ENCODE data around the gene AREG. TPM values are rescaled to one million over a fixed set of nuclear protein-coding genes. Genes with fewer than 3 reads are reported as not detected.

Gene AREG
- polyA plus RNA-seq, 1 donor (not counting 4 experiments of a cell fraction or from before 2014, with no cell fraction given): 1,566 TPM

- Histone ChIP-seq H3K79me2 (ENCODE audit: control insufficient read depth, insufficient read depth, low read length) (peaks cover 8% of the 10 kb centered on the region), H3K9me1 (ENCODE audit: control insufficient read depth, extremely low read depth, insufficient read depth, low read length) (no peaks in the 10 kb centered on the region), H3K4me2 (ENCODE audit: control insufficient read depth, extremely low read depth, insufficient read depth, low read depth, low read length) (peak overlapping the region; percentile 51), H4K20me1 (ENCODE audit: control insufficient read depth, extremely low read depth, insufficient read depth, low read length) (peaks cover 3% of the 10 kb centered on the region), H2AFZ (ENCODE audit: control insufficient read depth, low read length) (no peak overlapping the region), H3K4me3 (ENCODE audit: control insufficient read depth in 2 of 3, extremely low read depth in 1 of 3, insufficient read depth in 2 of 3, low read depth in 1 of 3, low read length in 3 of 3) (peak overlapping the region; percentile 36 to 47 (median 47)), H3K9ac (ENCODE audit: control insufficient read depth, extremely low read depth, insufficient read depth, low read length) (peak overlapping the region; percentile 59), H3K4me1 (ENCODE audit: control insufficient read depth, extremely low read depth, insufficient read depth, low read length) (peaks cover 39% of the 10 kb centered on the region), H3K27me3 (ENCODE audit: control insufficient read depth, extremely low read depth, insufficient read depth, low read length) (no peaks in the 10 kb centered on the region), H3K36me3 (ENCODE audit: control insufficient read depth in 2 of 2, extremely low read depth in 1 of 2, insufficient read depth in 2 of 2, low read length in 2 of 2) (peaks cover under 1 to 2% of the 10 kb centered on the region in 2 experiments), H3K9me3 (ENCODE audit: control insufficient read depth, low read depth, low read length) (no peaks in the 10 kb centered on the region), H3K27ac (ENCODE audit: control insufficient read depth, insufficient read depth, low read length) (peak overlapping the region; percentile 53)
- dilution Hi-C loops (cut with MboI; ENCODE audit: extremely low pct_ligation_motif_present, low sequenced_read_pairs): no loop called here
- peak; percentile 40 for DNase-seq (ENCODE audit: low read depth, low spot score)
- TF ChIP-seq EZH2 (IDR thresholded peaks at IDR 0.05; ENCODE audit: low read length) (no peak), CTCF (optimal IDR thresholded peaks at IDR 0.05 in 1 of 3, IDR thresholded peaks at IDR 0.05 in 1 of 3, conservative IDR thresholded peaks at IDR 0.05 in 1 of 3; ENCODE audit: extremely low read depth in 1 of 3, insufficient read depth in 2 of 3, low read length in 3 of 3) (no peak)
- peak; percentile 92 for FAIRE-seq
These were observed 4.6 kb upstream of the AREG start for GRCh38 chr4:74440356-74440755.

GRCh38 chr4:74441744-74442143 is 3.2 kb upstream of the AREG start:
- FAIRE-seq: no peak
- H3K27ac ChIP-seq (ENCODE audit: control insufficient read depth, insufficient read depth, low read length): peak overlapping the region; percentile 67

More at GRCh38 chr4:74441744-74442143, 3.2 kb upstream of the AREG start:
- H3K9ac ChIP-seq (ENCODE audit: control insufficient read depth, extremely low read depth, insufficient read depth, low read length): no peak overlapping the region
- no peak for DNase-seq (ENCODE audit: low read depth, low spot score)
- H3K4me1 ChIP-seq (ENCODE audit: control insufficient read depth, extremely low read depth, insufficient read depth, low read length): peaks cover 39% of the 10 kb centered on the region
- TF ChIP-seq CTCF (optimal IDR thresholded peaks at IDR 0.05 in 1 of 3, IDR thresholded peaks at IDR 0.05 in 1 of 3, conservative IDR thresholded peaks at IDR 0.05 in 1 of 3; ENCODE audit: extremely low read depth in 1 of 3, insufficient read depth in 2 of 3, low read length in 3 of 3) (no peak), EZH2 (IDR thresholded peaks at IDR 0.05; ENCODE audit: low read length) (no peak)
- dilution Hi-C loops (cut with MboI; ENCODE audit: extremely low pct_ligation_motif_present, low sequenced_read_pairs): no loop called here
- H3K4me2 ChIP-seq (ENCODE audit: control insufficient read depth, extremely low read depth, insufficient read depth, low read depth, low read length): peak overlapping the region; percentile 42
- H3K36me3 ChIP-seq (ENCODE audit: control insufficient read depth in 2 of 2, extremely low read depth in 1 of 2, insufficient read depth in 2 of 2, low read length in 2 of 2): peaks cover 8 to 12% of the 10 kb centered on the region in 2 experiments
- no peak overlapping the region for H3K4me3 ChIP-seq (ENCODE audit: control insufficient read depth in 2 of 3, extremely low read depth in 1 of 3, insufficient read depth in 2 of 3, low read depth in 1 of 3, low read length in 3 of 3)
- H2AFZ ChIP-seq (ENCODE audit: control insufficient read depth, low read length): no peak overlapping the region
- H4K20me1 ChIP-seq (ENCODE audit: control insufficient read depth, extremely low read depth, insufficient read depth, low read length): peaks cover 10% of the 10 kb centered on the region
- H3K79me2 ChIP-seq (ENCODE audit: control insufficient read depth, insufficient read depth, low read length): peaks cover 20% of the 10 kb centered on the region
- no peaks in the 10 kb centered on the region for H3K27me3 ChIP-seq (ENCODE audit: control insufficient read depth, extremely low read depth, insufficient read depth, low read length)
- no peaks in the 10 kb centered on the region for H3K9me1 ChIP-seq (ENCODE audit: control insufficient read depth, extremely low read depth, insufficient read depth, low read length)
- no peaks in the 10 kb centered on the region for H3K9me3 ChIP-seq (ENCODE audit: control insufficient read depth, low read depth, low read length)
